HG03469 (cell line): ENCODE data around the gene SH3PXD2A.

ENCODE experiments used
- ATAC-seq: cut with Tn5 transposase; IDR thresholded peaks from one replicate; pipeline ENCODE4 v1.9.1; 2021; ENCODE audit warnings: mild to moderate bottlenecking, moderate library complexity, moderate number of reproducible peaks; ENCODE audit not compliant: unreplicated experiment

The SH3PXD2A gene

DNA sequence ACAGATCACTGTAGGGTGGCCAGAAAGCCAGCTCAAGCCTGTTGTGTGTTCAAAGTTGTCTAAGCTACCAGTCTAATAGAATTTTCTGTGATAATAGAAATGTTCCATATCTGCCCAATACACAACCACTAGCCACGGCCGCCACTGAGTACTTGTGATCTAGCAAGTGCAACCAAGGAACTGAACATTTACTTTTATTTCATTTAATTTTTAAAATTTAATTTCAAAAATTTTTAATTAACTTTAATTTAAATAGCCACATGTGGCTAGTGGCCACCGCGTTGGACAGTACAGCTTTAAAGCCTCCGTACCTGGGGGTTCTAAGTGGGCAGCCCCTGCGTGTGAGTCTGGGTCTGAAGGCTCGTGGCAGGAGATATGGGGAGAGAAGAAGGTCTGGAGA, 60.4 kb downstream of the SH3PXD2A start:
- no peak for ATAC-seq

DNA sequence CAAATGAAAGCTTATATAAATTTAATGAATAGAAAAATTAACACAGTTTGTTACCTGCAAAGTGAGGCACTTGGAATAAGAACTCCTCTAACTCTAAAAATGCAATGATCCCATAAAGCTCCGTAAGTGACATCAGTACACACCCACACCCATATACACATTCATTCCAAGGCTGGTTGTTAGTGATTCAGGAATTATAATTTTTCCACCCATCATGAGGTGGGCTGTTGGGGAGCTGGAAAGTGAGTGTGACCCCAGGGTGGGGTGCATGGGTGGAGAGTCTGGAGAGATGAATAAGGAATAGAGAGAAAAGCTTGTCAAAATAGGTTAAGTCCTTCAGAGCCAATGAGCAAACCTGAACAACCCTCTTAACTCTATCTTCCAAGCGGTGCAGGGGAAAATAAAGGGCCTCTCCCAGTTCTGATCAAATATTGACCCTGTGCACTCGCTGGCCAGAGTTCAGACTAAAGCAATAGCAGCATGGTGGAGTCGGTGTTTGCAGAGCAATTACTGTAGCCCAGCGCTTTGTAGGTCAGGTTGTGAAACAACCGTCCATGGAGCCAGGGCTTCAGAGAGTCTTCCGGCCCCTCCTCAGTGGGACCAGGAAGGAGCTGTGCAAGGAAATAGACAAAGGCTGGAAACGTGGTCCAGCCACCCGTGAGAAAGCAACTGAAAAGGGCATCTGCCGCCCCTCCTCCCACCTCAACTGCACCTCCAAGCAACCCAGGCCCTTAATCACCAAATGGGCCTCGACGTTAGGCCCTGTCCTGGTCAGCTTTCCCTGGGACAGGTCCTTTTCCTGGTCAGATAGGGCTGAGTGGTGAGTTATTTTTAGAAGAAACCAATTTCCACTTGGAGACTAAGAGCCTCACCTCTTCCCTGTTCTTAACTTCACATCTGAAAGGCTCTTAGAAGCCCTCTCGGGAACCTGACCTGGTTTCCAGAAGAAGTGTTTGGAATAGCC, 61.2 kb downstream of the SH3PXD2A start:
- no peak for ATAC-seq

DNA sequence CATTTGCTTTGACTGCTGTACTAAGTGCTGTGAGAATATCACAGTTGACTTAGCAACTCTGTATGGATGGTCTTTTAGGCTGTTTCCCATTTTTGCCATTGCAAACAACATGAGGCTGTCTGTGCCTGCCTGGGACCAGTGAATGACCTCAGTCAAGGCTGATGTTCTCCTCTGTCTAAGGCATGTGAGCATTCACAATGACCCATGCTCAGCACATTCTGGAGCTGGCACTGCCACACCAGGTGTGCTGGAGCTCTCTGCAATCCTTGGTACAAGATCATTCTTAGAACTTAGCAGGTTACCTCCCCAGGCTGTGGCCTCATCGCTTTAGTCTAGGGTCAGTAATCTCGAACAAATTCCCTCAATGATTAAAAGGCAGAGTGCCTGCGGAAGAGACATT, 61.9 kb downstream of the SH3PXD2A start:
- ATAC-seq: no peak

DNA sequence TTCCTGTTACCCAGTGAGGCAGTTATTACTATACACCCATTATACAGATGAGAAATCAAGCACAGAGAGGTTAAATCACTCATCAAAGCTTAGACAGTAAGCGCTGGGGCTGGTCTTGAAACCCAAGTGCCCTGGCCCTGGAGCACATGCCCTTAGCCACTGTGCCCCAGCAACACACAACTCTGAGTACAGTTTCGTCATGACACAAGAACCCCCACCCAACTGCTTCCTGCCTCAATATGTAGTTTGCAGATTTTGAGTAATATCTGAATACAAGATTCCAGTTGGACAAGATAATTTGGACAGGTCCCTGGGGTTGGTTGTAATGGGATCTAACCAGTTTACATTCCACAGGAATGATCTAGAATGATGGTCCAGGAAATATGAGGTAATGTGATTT, 62.8 kb downstream of the SH3PXD2A start:
- ATAC-seq: no peak

DNA sequence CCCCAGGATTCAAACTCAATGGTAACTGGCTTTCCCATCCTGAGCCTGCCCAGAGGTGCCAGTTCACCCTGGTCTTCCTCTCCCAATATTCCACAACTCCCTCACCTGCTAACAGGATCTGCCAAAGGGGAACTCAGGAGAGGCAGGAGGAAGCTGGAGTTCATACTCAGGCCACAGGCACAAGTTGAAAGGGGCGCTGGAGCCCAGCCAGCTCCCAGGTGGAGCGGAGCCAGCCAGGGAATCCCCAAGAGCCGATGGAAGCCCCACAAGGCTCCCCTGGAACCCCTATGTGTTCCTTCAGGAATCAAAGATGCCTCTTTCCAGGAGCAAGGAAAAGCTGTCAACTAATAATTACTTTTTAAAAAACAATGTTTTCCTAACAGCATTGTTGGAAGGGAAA, 63.5 kb downstream of the SH3PXD2A start:
- no peak for ATAC-seq

DNA sequence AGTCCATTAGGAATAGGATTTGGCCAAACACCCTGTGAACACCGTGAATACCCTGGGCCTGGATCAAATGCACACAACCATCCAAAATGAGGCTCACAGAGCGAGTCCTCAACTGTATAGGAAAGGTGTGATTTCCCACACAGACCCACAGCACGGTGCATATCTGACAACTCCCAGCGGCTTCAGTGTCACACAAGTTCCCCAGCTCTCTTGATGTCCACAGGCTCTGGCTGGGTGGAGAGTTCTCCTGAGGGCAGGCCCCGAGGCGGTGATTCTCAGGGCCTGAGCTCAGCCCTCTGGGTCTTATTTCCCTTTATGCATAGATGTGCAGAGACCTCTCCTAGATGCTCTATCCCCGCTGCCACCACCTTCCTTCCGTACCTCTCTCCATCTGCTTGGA, 64.1 kb downstream of the SH3PXD2A start:
- ATAC-seq: no peak

DNA sequence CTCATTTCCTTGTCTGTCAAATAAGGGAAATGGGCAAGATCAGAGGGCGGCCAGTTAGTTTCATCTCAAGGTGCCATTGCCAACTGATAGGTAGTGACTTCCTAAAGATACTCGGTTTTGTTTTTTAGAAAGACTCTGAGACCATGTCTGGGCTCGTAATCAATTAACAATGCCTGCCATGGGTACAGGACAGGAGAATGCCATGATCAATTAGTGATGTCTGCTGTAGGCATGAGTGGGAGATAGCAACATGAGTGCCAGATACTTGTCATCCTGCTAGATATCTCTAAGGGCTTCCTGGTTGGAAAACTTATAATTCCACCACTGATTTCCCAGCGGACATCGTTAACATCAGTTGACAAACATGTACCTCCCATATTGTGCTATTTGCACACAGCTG, 64.8 kb downstream of the SH3PXD2A start:
- no peak for ATAC-seq

DNA sequence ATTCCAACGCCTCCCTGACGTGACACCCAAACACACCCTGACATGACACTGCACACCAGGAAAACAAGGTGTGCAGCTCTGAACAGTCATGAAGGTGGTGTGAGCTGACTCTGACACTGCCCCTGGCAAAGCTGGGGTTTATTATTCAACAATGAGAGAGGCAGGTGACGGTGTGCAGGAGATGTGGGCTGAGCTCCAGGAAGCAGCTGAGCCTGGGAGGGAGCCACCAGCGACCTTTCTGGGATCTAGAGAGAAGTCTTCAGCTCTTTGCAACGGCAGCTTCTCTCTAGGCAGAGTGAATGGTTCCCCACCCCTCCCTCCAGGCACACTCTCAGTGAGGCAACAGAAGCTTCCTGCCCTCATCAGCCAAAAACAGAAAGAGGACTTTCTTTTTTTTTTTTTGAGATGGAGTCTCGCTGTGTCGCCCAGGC, 65.6 kb downstream of the SH3PXD2A start:
- ATAC-seq: no peak

DNA sequence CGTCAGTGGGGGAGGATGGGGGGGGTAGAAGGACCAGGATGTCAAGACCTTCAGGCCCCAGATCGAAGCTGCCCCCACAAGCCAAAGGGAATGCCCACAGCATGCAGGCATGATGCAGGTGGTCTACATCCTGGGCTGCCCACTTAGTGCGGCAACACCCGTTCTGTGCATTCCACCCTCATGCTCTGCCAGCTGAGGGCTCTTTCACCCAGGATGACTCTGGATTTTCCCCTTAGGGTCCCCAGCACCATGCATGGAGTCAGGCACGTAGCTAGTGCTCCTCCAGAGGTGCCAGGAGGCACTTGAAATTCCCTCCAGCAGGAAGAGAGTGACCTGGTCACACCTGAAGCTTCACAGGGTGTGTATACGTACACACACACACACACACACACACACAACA, 66.2 kb downstream of the SH3PXD2A start:
- no peak for ATAC-seq

DNA sequence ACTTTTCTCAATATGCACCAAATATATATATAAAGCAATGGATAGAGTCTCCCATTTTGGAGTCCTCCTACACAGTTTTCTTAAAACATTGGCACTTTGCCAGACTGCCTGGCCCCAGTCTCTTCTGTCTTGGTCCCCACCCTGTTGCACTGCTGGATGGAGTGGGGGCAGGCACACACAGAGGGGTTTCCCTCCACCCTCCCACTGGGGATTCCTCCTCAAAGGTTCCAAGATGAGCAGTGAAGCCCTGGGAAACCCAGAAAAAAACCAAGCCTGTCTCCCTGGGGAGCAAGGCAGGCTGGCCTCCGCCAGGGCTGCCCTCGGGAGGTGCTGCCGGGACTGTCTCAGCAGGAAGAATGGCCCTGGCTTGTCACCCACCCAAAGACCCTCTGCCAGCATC, 68.0 kb downstream of the SH3PXD2A start:
- ATAC-seq: no peak

DNA sequence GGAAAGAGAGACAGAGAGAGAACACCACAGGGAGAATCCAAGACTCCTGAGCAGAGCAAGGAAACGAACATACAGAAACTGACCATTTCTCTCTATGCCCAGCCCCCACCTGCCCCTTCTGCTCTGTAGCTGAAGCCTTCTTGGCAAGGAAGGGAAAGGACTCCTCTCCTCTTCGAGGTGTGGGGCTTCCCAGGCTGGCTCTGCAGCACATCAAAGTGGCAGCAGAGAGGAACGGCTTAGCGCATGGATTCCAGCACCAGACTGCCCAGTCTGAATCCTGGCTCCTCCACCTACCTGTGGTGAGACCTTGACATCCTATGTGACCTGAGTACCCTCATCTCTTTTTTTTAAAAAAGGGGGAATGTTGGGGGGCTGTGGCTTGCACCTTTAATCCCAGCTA, 69.4 kb downstream of the SH3PXD2A start:
- no peak for ATAC-seq

DNA sequence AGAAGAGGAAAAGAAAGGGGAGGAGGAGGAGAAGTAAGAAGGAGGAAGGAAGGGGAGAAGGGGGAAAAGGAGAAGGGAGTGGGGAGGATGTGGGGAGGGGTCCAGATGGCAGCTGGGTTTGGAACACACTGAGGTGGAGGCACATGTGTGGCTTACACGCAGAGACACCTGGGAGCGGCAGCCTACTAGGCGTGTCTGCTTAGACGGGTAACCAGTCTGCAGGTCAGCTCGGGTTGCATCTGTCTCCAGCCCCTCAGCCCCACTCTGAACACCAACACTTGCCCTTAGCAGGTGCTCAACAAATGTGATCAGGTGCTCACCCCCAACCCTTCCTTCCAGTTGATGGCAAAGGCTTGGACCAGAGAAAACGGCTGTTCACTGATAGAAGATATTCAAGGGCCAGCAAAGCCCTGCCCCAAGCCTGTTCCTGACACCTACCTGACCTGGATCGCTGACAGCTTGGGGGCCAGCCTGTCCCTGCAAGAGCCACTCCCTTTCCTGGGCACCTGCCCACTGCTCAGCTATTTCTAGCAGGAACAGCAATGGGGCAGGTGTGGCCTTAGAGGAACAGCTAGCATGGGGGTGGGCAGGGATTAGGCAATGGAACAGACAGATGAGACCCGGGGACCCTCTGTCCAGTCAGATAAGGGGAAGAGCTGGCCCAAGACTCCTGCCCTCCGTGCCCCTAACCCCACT, 70.5 kb downstream of the SH3PXD2A start:
- ATAC-seq: no peak

DNA sequence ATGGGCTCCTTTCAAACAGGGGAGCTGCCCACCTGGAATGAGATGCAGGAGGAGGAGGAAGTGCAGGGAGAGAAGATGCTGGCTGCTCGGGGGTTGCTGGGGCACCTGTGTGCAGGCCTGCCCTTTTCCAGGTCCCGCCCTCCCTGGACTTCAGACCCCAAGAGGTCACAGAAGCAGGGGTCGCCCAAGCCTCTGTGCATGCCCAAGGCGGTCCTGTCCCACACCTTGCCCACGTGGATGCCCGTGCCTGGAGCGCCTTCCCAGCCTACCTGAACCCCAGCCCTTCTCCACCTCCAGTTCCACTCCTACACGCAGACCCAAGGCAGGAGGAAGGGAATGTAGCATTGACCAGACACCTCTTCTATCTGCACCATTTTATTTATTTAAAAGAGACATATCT, 71.3 kb downstream of the SH3PXD2A start:
- no peak for ATAC-seq

DNA sequence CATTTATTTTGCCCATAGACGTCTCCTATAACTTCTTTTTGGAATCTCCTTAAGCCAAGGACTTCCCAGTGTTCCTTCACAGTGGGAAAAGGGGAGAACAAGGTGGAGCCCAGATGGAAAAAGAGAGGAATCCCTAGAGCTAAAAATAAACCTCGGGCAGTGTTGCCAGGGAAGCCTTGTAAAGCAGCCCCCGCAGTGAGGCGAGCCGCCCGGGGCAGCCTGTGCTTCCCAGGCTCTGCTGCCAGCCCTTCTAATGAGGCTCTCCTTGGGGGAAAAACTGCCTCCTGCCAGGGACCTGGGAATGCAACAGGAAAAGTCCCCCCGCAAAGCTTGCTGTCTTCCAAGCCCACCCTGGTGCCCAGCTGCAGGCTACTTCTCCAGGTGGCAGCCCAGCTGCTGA, 71.7 kb downstream of the SH3PXD2A start:
- ATAC-seq: no peak

DNA sequence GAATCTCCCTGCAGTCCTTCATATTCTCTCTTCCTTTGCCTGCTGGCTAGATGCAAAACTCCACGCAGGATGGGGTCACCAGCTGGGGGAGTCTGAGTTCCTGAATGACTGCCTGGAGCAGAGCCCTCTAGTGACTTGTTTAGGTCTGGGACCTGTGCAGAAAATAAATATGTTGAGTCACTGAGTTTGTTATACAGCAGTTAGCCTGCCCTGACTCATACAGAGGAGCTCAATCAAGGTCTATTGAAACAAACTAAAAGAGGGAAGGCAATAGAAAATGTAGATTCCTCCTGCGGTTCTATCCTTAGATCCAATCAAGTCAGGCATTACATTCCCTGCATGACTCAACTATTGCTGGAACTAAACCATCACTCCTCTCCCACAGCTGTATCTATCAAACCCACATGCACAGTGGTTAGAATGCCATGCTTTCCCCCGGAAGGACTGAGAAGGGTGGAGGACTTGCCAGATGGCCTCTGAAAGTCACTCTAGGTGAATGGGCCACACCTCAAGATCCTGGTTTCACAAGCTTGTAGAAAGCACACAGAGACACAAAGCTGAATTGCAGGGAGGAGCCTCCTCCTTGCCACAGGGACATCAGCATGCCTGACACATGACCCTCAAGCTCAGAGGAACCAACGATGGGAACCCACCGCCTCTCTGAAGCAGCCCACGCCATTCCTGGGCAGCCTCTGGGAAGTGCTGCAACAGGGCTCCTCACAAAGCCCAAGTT, 73.9 kb downstream of the SH3PXD2A start:
- ATAC-seq: no peak

DNA sequence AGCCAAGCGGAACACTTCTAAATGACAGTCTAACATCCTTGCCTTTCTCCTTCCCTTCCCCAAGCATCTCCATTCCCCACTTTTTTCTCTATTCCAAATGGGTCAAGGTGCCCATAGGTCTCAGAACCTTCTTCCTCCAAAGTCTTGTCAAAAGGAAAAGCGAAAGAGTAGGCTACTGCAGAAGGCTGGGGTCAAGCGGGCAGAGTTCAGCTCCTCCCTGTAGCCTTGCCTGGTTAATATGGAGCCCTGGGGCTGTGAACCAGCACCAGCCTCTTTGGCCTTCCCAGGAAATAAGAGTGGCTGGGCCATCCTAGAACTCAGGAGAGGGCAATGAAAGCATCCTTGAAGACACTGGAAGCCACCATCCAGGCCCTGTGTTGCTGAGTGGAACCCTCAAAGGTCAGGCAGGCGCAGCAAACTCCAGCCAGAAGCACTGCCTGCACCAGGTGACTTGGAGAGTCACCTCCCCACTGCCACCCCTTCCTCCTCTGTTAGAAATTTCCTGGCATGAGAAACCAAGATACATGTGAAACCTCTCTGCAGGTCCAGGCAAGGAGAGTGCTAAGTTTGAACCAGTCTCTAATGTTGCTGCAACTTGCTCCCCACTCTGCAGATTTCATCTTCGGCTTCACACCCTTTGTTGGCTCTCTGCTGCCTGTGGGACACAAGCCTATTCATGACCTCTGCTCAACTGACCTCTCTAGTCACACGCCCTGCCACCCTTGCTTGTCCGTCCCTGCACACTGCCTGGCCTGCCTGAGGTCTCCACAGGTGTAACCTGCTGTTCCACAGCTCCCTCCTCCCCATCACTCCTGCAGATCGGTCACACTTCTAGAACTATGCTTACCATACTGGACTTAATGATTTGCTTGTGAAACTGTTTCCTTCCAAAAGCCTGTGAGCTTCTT, 74.9 kb downstream of the SH3PXD2A start:
- ATAC-seq: no peak

DNA sequence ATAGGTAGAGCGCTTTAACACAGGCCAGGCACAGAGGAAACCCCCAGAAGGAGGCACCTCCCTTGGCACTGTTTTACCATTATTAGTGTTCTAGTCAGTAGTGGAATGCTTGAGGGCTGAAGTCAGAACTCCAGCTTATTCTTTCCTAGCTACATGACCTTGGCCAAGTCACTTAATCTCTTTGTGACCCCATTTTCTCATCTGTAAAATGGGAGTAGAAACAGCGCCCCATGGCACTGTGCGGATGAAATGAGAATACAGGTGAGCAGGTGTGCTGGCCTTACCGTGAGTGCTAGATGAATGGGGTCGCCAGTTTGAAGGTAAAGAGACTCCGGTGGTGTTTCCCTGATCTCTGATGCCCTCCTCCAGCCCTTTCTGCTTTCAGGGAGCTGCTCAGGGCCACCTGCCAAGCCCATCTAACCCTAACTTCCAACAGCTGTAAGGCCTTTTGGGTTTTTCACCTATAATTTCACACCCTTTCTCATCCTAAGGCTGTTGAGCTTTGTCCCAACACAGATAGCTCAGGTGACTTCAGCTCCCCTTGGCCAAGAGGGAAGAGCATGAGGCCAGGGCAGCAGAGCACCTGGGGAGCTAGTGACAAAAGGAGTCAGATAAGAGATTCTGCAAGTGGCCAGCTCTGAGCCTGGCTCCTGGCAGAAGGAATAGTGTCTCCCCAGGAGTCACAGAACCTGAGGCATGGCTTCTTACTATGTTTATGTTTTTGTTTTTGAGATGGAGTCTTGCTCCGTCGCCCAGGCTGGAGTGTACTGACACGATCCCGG, 76.8 kb downstream of the SH3PXD2A start:
- ATAC-seq: no peak

DNA sequence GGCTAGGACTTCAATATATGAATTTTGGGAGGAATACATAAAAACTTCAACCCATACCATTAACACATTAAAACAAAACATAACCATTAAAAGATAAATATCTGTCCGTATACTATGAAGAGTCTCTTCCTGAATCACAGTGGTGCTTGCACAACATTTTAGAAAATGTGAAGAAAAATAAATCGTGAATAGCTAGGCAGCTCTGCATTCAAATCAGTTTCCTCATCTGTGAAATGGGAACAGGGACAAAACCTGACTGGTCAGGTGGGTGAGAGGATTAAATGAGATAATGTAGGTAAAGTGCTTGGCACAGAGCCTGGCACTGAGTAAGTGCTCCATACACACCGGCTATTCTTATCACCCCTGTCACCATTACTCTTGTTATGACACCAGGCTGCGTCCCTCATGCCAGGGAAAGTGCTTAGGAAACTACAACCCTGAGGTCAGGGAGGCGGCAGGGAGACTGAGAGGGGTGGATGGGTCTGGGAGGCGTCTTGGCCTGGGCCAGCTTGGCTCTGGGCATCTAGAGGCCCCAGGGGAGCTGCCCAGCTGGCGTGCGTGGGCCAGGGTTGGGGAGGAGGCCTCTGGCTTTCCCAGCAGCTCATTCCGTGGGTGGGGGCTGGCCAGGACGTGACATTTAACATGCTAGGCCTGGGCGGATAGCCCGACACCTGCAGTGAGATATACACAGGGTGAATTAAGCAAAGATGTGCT, 78.3 kb downstream of the SH3PXD2A start:
- ATAC-seq: no peak

DNA sequence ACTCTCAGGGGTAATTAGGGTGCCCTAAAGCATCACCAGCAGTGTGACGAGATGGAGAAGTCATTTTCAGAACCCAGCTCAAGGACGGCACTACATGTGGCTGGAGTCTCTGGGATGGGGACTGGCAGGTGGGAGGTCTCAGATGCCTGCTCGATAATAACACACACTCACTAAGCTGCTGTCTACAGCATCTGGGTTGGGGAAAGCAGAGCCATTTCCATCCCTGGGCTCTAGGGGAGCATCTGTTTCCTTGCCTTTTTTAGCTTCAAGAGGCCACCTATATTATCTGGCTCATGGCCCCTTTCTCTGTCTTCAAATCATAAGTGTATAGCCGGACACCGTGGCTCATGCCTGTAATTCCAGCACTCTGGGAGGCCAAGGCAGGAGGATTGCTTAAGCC, 79.6 kb downstream of the SH3PXD2A start:
- no peak for ATAC-seq
